NCI-H2029 treated with DMSO at 0.1 percent for 48 hours (cell line): ENCODE data around the gene UBE2O.

Experiments used
- DNase-seq: peaks from one replicate; lab custom pipeline; 2025; lab: John Stamatoyannopoulos, UW

Gene UBE2O

DNA sequence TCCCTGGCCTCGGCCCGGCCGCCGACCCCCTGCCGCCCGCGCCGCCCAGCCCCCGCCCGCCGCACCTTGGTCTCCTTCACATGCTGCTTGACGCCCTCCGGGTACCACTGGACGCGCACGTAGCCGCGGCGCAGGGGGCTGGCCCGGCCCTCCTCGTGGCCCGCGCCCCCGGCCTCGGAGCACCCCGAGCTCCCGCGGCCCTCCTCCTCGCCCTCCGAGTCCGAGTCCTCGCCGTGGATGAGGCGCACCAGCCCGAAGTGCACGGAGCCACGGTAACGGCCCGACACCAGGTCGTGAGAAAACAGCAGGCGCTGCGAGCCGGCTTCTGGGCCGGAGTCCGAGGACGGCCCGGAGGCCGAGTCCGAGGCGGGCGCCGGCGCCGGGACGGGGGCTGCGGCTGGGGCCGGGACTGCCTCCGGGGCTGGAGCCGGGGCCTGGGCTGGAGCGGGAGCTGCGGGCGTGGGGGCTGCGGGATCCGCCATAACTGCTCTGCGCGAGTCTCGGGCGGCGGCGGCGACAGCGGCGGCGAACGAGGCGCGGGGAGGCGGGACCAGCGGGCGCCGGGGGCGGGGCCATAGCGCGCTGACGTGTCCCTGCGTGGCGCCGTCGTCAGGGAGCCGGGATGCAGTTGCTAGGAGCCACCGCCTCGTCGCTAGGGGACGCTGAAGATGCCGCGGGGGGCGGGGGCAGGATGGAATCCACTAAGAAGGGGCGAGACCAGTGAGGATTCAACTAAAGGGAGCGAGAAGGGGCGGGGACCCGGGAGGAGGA is at the start of gene UBE2O:
TSS of gene UBE2O (minus strand) at position 493 of the 771 bp plus-strand sequence. CDS start at position 482, 11 bp downstream.
- DNase-seq, result peak; percentile 29

- DNase-seq, result no peak
These were observed 48.9 kb upstream of the UBE2O start for GRCh38 chr17:76501827-76502307.

DNA sequence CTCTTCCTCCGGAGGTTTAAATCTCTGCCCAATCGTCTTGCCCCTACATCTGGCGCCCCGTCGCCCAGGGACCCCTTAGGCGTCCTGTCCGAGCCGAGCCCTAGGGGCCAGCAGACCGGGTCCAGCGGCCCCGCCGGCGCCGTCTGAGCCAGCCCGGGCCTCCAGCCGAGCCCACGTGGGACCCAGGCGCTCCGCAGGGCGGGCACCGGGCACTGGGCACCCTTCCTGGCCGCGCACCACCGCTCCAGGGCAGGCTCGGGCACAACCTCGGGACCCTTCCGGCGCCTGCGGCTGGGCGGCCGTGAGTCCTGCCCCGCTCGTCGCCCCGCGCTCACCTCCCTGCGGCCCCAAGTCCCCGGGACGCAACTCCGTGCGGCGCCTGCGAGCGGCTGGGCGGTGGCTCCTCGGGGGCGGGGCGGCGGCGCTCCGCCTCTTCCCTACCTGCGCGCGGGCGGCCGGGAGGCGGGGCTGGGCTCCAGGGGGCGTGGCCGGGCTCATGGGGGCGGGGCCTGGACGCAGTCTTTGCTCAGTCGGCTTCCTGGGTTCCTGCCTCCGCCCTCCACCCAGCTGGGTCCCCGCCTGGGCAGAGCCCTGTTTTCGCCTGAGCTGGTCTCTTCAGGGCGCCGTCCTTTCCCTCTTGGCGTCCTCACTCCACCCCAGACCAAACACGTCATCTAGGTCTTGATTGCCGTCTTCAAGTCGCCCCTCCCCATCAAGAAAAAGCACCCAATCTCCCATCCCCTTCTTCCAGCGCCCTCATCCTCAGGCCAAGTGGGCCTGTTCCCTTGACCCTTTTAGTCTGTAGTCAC is 48.3 kb upstream of the UBE2O start, which contains the start of gene RHBDF2:
TSS of gene RHBDF2 (minus strand) at position 406 of the 809 bp plus-strand sequence. CDS start 19,899 bp downstream, outside the sequence.
- peak; percentile 19 for DNase-seq

- DNase-seq, result no peak
These were observed 47.7 kb upstream of the UBE2O start for GRCh38 chr17:76500747-76501017.

DNA sequence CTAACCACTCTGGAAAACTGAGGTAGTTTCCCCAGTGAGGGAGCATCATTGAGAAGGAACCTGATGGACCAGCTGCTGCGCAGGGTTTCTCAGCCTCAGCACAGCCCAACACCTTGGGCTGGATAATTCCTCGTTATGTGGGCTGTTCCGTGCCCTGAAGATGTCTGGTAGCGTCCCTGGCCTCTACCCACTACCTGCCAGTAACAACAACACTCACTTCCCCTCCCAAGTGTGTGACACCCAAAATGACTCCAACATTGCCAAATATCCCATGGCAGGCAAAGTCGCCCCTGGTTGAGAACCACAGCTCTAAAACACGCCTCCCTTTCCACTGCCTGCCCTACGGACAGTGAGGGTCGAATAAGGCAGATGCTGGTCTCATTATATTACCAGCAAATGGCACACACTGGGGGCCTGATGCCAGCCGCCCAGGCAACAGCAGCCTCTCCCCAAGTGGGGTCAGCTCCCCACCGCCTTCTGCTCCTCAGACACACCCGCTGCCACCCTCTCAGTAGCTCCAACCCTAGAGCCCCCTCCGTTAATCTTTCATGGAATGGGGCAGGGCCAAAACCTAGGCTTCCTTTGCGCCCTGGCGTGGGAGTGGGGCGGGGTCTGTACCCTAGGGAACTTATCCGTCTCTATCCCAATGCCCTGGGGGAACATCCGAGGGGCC is 47.3 kb upstream of the UBE2O start:
- no peak for DNase-seq

GRCh38 chr17:76499267-76499667 is 46.3 kb upstream of the UBE2O start:
- DNase-seq, result no peak

GRCh38 chr17:76498876-76499251 is 45.9 kb upstream of the UBE2O start:
- no peak for DNase-seq

- DNase-seq, result no peak
These were observed 45.3 kb upstream of the UBE2O start for GRCh38 chr17:76497979-76498875.

- no peak for DNase-seq
These were observed 44.7 kb upstream of the UBE2O start for GRCh38 chr17:76497699-76497978.

DNA sequence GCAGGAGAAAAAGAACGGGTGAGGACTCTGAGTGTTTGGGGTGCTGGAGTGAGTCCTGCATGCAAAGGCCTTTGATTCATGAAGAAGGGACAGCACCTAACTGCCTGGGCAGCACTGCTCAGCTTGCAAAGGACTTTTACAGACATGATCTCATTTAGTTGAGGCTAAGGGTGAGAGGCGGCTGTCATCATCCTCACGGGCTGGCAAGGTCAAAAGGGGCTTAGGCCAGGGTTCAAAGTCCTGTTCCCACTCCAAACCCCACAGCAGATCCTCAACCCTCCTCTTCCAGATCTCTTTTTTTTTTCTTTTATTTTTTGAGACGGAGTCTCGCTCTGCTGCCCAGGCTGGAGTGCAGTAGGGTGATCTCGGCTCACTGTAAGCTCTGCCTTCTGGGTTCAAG is 43.5 kb upstream of the UBE2O start:
- DNase-seq, result no peak

- no peak for DNase-seq
These were observed 42.9 kb upstream of the UBE2O start for GRCh38 chr17:76495663-76496400.

- DNase-seq, result no peak
These were observed 40.7 kb upstream of the UBE2O start for GRCh38 chr17:76493505-76494167.

DNA sequence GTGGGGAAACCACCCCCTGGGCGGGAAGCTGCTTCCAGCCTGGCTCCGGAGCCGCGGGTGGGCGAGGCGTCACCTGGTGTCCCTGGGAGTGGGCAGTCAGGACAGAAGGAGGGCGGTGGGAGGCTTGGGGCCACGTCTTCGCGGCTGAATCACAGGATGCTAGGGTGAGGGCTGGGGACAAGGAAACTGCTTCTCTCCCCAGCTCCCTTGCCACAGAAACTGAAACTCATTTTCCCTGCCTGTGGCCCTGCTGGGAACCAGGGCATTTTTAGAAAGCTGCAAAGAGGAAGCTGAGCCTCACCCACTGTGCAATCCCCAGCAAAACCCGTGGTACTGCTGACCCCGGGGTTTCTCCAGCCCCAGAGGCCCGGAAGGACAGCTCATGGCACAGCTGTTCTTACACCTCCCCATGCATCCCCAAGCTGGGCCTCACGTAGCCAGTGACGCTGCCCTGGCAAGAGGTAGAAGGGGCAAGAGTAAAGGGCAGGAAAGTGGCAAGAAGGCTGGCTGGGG is 40.1 kb upstream of the UBE2O start:
- DNase-seq, result no peak

- no peak for DNase-seq
These were observed 39.4 kb upstream of the UBE2O start for GRCh38 chr17:76492123-76492988.

GRCh38 chr17:76491271-76492122 is 38.5 kb upstream of the UBE2O start:
- no peak for DNase-seq

DNA sequence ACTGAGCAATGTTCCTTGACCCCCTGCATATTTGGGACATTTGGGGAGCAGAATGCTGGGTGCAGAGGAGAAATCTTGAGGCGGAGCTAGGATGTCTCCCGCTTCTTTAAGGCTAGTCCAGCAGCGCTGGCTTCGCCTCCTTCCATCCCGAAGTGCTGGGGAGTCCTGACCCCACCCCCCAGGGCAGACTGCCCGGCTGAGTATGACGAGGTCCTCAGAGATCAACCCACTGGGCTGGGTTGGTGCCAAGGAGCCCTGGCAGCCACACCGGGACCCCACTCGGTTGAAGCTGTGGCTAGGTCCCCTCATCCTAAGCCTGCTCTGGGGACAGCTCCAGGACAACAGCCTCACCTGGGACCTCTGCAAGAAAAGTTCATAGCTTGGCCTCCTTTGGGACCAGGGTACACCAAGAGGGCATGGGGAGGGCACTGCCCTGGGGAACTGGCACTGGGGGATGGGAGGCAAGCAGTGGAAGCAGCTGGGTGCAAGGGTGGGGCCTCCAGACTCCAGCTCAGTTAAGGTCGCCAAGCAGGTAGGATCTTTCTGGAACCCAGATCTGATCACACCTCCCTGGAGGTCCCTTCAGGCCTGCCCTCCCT is 37.3 kb upstream of the UBE2O start:
- DNase-seq, result no peak

- DNase-seq, result no peak
These were observed 34.7 kb upstream of the UBE2O start for GRCh38 chr17:76487451-76488192.
